Neural cell (in vitro differentiated cells): Measurements from ENCODE around the gene OSBP2. TPM values are rescaled to one million over a fixed set of nuclear protein-coding genes. Genes with fewer than 3 reads are reported as not detected.

Experiments
- H2AFZ ChIP-seq: fragments of 200-600, 300-800 bp; sonication (generic), shearing (Covaris generic); 2 replicates; pipeline ENCODE4 v1.6.0; 2014; ENCODE audit warnings: low read depth, mild to moderate bottlenecking, antibody characterized with exemption, low read length, moderate library complexity
- H3F3A ChIP-seq: fragments of 200-600 bp; shearing (Covaris generic); 2 replicates; pipeline ENCODE4 v1.6.1; 2016; ENCODE audit warnings: mild to moderate bottlenecking, moderate library complexity, mixed read lengths, antibody characterized with exemption, low read length; ENCODE audit not compliant: insufficient read depth, poor library complexity, severe bottlenecking
- H3K27ac ChIP-seq: fragments of 200-600, 300-800 bp; sonication (generic), shearing (Covaris generic); 2 replicates; pipeline ENCODE4 v1.5.1; 2014; ENCODE audit warnings: mild to moderate bottlenecking, low read length, moderate library complexity
- H3K27me3 ChIP-seq: fragments of 300-800, 200-600 bp; sonication (generic), shearing (Covaris generic); 2 replicates; pipeline ENCODE4 v1.6.0; 2014; ENCODE audit warnings: mild to moderate bottlenecking, low read depth, low read length, moderate library complexity; ENCODE audit not compliant: insufficient read depth
- H3K36me3 ChIP-seq: fragments of 300-800, 200-600 bp; sonication (generic), shearing (Covaris generic); 2 replicates; pipeline ENCODE4 v1.5.1; 2014; ENCODE audit warnings: mild to moderate bottlenecking, antibody characterized with exemption, low read length, moderate library complexity; ENCODE audit not compliant: insufficient read depth
- H3K4me2 ChIP-seq: fragments of 300-800, 200-600 bp; sonication (generic), shearing (Covaris generic); 2 replicates; pipeline ENCODE4 v1.6.0; 2014; ENCODE audit warnings: mild to moderate bottlenecking, low read length
- H3K4me3 ChIP-seq: fragments of 300-800, 200-600 bp; sonication (generic), shearing (Covaris generic); 2 replicates; pipeline ENCODE4 v1.5.1; 2014; ENCODE audit warnings: mild to moderate bottlenecking, low read length, moderate library complexity
- H3K79me2 ChIP-seq: fragments of 200-600 bp; shearing (Covaris generic); replicated peaks from 2 replicates; pipeline ENCODE4 v1.6.0; 2014; ENCODE audit warnings: mild to moderate bottlenecking, low read length, moderate library complexity; ENCODE audit not compliant: insufficient read depth
- H3K9ac ChIP-seq: fragments of 300-800, 200-600 bp; sonication (generic), shearing (Covaris generic); 2 replicates; pipeline ENCODE4 v1.6.1; 2016; ENCODE audit warnings: mild to moderate bottlenecking, low read length, mixed read lengths
- H3K9me2 ChIP-seq: fragments of 200-600 bp; shearing (Covaris generic); 2 replicates; pipeline ENCODE4 v1.6.1; 2016; ENCODE audit warnings: mild to moderate bottlenecking, low read length, mixed read lengths; ENCODE audit not compliant: insufficient read depth
- H3K9me3 ChIP-seq: fragments of 200-600, 300-800 bp; sonication (generic), shearing (Covaris generic); 2 replicates; pipeline ENCODE4 v1.6.1; 2016; ENCODE audit warnings: mild to moderate bottlenecking, mixed run types, low read length, moderate library complexity, mixed read lengths
- H4K20me1 ChIP-seq: fragments of 200-600 bp; shearing (Covaris generic); 2 replicates; pipeline ENCODE4 v1.6.1; 2016; ENCODE audit warnings: mild to moderate bottlenecking, mixed run types; ENCODE audit not compliant: insufficient read depth
- EP300 ChIP-seq: fragments of 450-650 bp; conservative IDR thresholded peaks from 2 replicates; pipeline ENCODE4 v1.6.1; 2014; ENCODE audit warnings: antibody characterized with exemption, mild to moderate bottlenecking, moderate library complexity; ENCODE audit not compliant: poor library complexity, severe bottlenecking
- EZH2 ChIP-seq: fragments of 200-600, 300-800 bp; shearing (Covaris generic), sonication (generic); IDR thresholded peaks from 2 replicates; pipeline ENCODE4 v1.6.1; 2014; ENCODE audit warnings: antibody characterized with exemption, low read length, borderline replicate concordance, mild to moderate bottlenecking; ENCODE audit not compliant: insufficient read depth, poor library complexity, severe bottlenecking
- MXI1 ChIP-seq: fragments of 450-650 bp; conservative IDR thresholded peaks from 2 replicates; pipeline ENCODE4 v1.6.1; 2014; ENCODE audit warnings: antibody characterized with exemption, mild to moderate bottlenecking; ENCODE audit not compliant: poor library complexity, severe bottlenecking
- POLR2AphosphoS5 ChIP-seq: IDR thresholded peaks from 2 replicates; pipeline ENCODE4 v1.6.1; 2012
- RAD21 ChIP-seq: fragments of 450-650 bp; conservative IDR thresholded peaks from 2 replicates; pipeline ENCODE4 v1.6.1; 2014; ENCODE audit warnings: antibody characterized with exemption, mild to moderate bottlenecking, moderate library complexity
- SMC3 ChIP-seq: fragments of 450-650 bp; conservative IDR thresholded peaks from 2 replicates; pipeline ENCODE4 v1.6.1; 2014; ENCODE audit warnings: antibody characterized with exemption, mild to moderate bottlenecking, moderate library complexity; ENCODE audit not compliant: poor library complexity
- TAF1 ChIP-seq: IDR thresholded peaks from 2 replicates; pipeline ENCODE4 v1.6.1; 2012; ENCODE audit warnings: low read depth
- polyA plus RNA-seq: library from polyadenylated mRNA; depleted of rRNA; stranded (reverse); fragments of >200 nt; gene quantifications from 2 replicates; pipeline ENCODE4 v1.2.3, GENCODE V29; 2014
- TF ChIP-seq, protein P1 (sequence below): IDR thresholded peaks from 2 replicates; pipeline ENCODE4 v1.6.1; 2012; ENCODE audit warnings: borderline replicate concordance
- TF ChIP-seq, protein P2 (sequence below): fragments of 450-650 bp; IDR thresholded peaks from 2 replicates; pipeline ENCODE4 v1.5.1; 2014; ENCODE audit warnings: antibody characterized with exemption, mild to moderate bottlenecking, moderate library complexity; ENCODE audit not compliant: poor library complexity, severe bottlenecking

The OSBP2 gene
- polyA plus RNA-seq, 1 donor from 2014 or later, result 8.7 TPM

DNA sequence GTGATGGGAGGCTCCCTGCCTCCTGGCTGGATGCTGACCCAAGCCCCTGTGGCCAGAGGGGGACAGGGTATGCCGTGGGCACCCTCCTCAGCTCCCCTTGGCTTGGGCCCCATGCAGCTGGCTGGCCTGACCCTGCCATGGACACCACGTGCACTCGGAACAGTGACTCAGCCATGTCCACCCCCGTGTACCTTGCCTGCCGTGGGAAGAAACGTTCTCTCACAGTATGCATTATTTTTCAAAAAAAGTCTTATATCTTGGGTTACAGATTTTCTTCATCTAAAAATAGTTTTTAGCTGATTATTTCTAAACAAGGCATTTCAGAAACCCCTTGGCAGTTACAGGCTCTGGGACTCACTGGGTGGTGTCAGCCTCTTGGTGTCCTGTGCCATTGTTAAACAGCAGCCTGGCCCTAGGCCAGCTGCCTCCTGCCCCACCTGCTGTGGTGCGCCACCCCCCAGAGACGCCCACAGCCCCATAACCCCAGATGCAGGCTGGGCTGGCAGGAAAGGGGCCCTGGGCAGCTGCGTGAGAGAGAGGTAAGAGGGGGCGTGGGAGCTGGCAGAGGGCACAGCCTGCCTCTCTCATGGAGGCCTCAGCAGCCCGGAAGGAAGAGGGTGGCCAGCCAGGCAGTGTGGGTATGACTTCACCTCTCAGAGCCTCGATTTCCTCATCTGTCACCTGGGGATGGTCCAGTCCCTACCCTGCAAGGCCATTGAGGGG, 174.2 kb downstream of the OSBP2 start:
- Histone ChIP-seq H3K9me2 (no peaks in the 10 kb centered on the region), H4K20me1 (no peaks in the 10 kb centered on the region), H3K36me3 (no peaks in the 10 kb centered on the region), H3F3A (no peaks in the 10 kb centered on the region), H3K27me3 (no peaks in the 10 kb centered on the region), H3K79me2 (no peaks in the 10 kb centered on the region), H3K9me3 (no peaks in the 10 kb centered on the region), H3K27ac (no peak overlapping the region), H3K4me2 (no peak overlapping the region), H2AFZ (no peak overlapping the region), H3K4me3 (no peak overlapping the region), H3K9ac (no peak overlapping the region)
- TF ChIP-seq TAF1, result no peak
- TF ChIP-seq POLR2AphosphoS5, result no peak
- no peak for TF ChIP-seq MXI1
- TF ChIP-seq, protein P1, sequence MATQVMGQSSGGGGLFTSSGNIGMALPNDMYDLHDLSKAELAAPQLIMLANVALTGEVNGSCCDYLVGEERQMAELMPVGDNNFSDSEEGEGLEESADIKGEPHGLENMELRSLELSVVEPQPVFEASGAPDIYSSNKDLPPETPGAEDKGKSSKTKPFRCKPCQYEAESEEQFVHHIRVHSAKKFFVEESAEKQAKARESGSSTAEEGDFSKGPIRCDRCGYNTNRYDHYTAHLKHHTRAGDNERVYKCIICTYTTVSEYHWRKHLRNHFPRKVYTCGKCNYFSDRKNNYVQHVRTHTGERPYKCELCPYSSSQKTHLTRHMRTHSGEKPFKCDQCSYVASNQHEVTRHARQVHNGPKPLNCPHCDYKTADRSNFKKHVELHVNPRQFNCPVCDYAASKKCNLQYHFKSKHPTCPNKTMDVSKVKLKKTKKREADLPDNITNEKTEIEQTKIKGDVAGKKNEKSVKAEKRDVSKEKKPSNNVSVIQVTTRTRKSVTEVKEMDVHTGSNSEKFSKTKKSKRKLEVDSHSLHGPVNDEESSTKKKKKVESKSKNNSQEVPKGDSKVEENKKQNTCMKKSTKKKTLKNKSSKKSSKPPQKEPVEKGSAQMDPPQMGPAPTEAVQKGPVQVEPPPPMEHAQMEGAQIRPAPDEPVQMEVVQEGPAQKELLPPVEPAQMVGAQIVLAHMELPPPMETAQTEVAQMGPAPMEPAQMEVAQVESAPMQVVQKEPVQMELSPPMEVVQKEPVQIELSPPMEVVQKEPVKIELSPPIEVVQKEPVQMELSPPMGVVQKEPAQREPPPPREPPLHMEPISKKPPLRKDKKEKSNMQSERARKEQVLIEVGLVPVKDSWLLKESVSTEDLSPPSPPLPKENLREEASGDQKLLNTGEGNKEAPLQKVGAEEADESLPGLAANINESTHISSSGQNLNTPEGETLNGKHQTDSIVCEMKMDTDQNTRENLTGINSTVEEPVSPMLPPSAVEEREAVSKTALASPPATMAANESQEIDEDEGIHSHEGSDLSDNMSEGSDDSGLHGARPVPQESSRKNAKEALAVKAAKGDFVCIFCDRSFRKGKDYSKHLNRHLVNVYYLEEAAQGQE, result no peak
- no peak for TF ChIP-seq EZH2
- TF ChIP-seq EP300, result no peak
- TF ChIP-seq RAD21, result no peak
- no peak for TF ChIP-seq SMC3
- TF ChIP-seq, protein P2, sequence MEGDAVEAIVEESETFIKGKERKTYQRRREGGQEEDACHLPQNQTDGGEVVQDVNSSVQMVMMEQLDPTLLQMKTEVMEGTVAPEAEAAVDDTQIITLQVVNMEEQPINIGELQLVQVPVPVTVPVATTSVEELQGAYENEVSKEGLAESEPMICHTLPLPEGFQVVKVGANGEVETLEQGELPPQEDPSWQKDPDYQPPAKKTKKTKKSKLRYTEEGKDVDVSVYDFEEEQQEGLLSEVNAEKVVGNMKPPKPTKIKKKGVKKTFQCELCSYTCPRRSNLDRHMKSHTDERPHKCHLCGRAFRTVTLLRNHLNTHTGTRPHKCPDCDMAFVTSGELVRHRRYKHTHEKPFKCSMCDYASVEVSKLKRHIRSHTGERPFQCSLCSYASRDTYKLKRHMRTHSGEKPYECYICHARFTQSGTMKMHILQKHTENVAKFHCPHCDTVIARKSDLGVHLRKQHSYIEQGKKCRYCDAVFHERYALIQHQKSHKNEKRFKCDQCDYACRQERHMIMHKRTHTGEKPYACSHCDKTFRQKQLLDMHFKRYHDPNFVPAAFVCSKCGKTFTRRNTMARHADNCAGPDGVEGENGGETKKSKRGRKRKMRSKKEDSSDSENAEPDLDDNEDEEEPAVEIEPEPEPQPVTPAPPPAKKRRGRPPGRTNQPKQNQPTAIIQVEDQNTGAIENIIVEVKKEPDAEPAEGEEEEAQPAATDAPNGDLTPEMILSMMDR, result no peak

DNA sequence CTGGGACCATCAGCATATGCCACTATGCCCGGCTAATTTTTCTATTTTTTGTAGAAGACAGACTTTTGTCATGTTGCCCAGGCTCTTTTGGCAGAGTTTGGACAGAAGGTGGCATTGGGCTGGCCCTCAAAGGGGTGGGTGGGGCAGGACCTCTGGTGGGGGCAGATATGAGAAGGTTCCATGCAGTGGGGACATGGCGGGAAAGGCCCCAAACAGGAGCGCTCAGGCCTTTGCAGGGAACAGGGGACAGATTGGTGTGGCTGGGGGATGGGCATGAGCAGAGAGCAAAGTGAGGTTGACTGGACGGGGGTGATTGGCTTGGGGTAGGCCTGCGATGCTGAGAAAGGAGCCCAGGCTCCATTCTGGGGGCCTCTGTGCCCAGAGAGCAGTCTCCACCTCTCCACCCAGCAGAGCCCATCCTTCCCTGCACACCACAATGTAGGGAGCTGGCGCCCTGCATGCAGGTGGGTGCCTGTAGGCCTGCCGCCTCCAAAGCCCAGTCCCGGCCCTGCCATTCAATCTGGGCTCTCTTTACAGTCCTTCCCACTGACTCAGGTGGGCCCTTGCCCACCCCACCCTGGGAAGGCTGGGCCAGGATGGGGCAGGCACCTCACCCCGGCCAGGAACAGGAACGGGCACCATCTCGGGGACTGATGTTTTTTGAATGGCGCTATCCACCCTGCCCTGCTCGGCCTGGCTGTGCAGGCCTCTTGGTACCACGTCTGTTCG, 175.2 kb downstream of the OSBP2 start:
- H3F3A ChIP-seq, result no peaks in the 10 kb centered on the region
- no peaks in the 10 kb centered on the region for H3K9me2 ChIP-seq
- TF ChIP-seq EZH2 (no peak), MXI1 (no peak), TAF1 (no peak), POLR2AphosphoS5 (no peak), RAD21 (no peak), SMC3 (no peak), EP300 (no peak)
- TF ChIP-seq, protein P1, result no peak
- TF ChIP-seq, protein P2, result no peak
- no peak overlapping the region for H3K27ac ChIP-seq
- H3K79me2 ChIP-seq, result no peaks in the 10 kb centered on the region
- H4K20me1 ChIP-seq, result no peaks in the 10 kb centered on the region
- no peak overlapping the region for H3K4me2 ChIP-seq
- no peaks in the 10 kb centered on the region for H3K9me3 ChIP-seq
- H3K27me3 ChIP-seq, result no peaks in the 10 kb centered on the region
- H3K4me3 ChIP-seq, result no peak overlapping the region
- H2AFZ ChIP-seq, result no peak overlapping the region
- H3K9ac ChIP-seq, result no peak overlapping the region
- H3K36me3 ChIP-seq, result no peaks in the 10 kb centered on the region
